A673 (cell line): ENCODE results near the gene RNF157. TPM values are rescaled to one million over a fixed set of nuclear protein-coding genes. Genes with fewer than 3 reads are reported as not detected.

Experiments
- BruUV-seq: library from RNA; stranded (reverse); fragments of 400-500 nt; replicated peaks from 2 replicates; lab custom pipeline; 2021; lab: Mats Ljungman, UMichigan
- CTCF ChIA-PET: fragments of 300-600 bp; sonication (Branson Sonifier 250); formaldehyde crosslinking; loops from one replicate; lab custom pipeline; 2022; ENCODE audit warnings: antibody characterized with exemption; lab: Charles Lee
- POLR2A ChIA-PET: fragments of 300-600 bp; sonication (Branson Sonifier 250); formaldehyde crosslinking; loops from one replicate; lab custom pipeline; 2022; ENCODE audit warnings: antibody characterized with exemption; ENCODE audit not compliant: low non-redundant PET; lab: Charles Lee
- DNase-seq: peaks from one replicate; pipeline ENCODE4 v3.0.0-alpha.2; 2015; ENCODE audit warnings: low spot score
- H3K27ac ChIP-seq: fragments of 200-600 bp; sonication (generic); 2 replicates; pipeline ENCODE4 v1.5.1; 2016; ENCODE audit warnings: mixed run types, low read depth, mild to moderate bottlenecking, mixed read lengths, antibody characterized with exemption, low read length; ENCODE audit not compliant: poor library complexity, severe bottlenecking
- H3K27me3 ChIP-seq: fragments of 200-600 bp; sonication (generic); replicated peaks from 2 replicates; pipeline ENCODE4 v1.6.1; 2017; ENCODE audit warnings: mixed run types, low read depth, mild to moderate bottlenecking, mixed read lengths, antibody characterized with exemption, low read length; ENCODE audit not compliant: insufficient read depth, poor library complexity
- H3K36me3 ChIP-seq: fragments of 200-600 bp; sonication (generic); 2 replicates; pipeline ENCODE4 v1.6.1; 2016; ENCODE audit warnings: mixed run types, mild to moderate bottlenecking, mixed read lengths, antibody characterized with exemption, low read length; ENCODE audit not compliant: insufficient read depth, poor library complexity, severe bottlenecking
- H3K4me1 ChIP-seq: fragments of 200-600 bp; sonication (generic); 2 replicates; pipeline ENCODE4 v1.6.1; 2017; ENCODE audit warnings: mixed run types, mild to moderate bottlenecking, mixed read lengths, antibody characterized with exemption, low read length; ENCODE audit not compliant: insufficient read depth, poor library complexity, severe bottlenecking
- H3K4me3 ChIP-seq: fragments of 200-600 bp; sonication (generic); 2 replicates; pipeline ENCODE4 v1.5.1; 2016; ENCODE audit warnings: low read depth, mixed run types, mild to moderate bottlenecking, mixed read lengths, low read length; ENCODE audit not compliant: poor library complexity, severe bottlenecking
- H3K9me3 ChIP-seq: fragments of 200-600 bp; sonication (generic); 2 replicates; pipeline ENCODE4 v1.6.1; 2016; ENCODE audit warnings: mixed run types, low read depth, mild to moderate bottlenecking, mixed read lengths, antibody characterized with exemption, low read length; ENCODE audit not compliant: poor library complexity, severe bottlenecking
- EZH2 ChIP-seq: fragments of 200-600 bp; sonication (generic); IDR thresholded peaks from 2 replicates; pipeline ENCODE4 v1.6.1; 2017; ENCODE audit warnings: borderline replicate concordance, low read depth, mild to moderate bottlenecking, mixed read lengths, antibody characterized with exemption, low read length; ENCODE audit not compliant: poor library complexity, severe bottlenecking
- intact Hi-C: fragments of 100-400 bp; cut with micrococcal nuclease; formaldehyde crosslinking; loops from one replicate; pipeline ENCODE4 v1.10.0; 2022; ENCODE audit not compliant: unreplicated experiment
- total RNA-seq: library from RNA; stranded (reverse); gene quantifications from 2 replicates; pipeline ENCODE4 v1.2.3, GENCODE V29; 2021
- TF ChIP-seq, protein P1 (sequence below): fragments of 300-800, 200-600 bp; sonication (generic); conservative IDR thresholded peaks from 2 replicates; pipeline ENCODE4 v1.5.1; 2017; ENCODE audit warnings: low read depth, mild to moderate bottlenecking, antibody characterized with exemption, low read length, moderate library complexity, mixed read lengths

Gene RNF157
- total RNA-seq, 1 experiment from 2014 or later, result 0.56 TPM

DNA sequence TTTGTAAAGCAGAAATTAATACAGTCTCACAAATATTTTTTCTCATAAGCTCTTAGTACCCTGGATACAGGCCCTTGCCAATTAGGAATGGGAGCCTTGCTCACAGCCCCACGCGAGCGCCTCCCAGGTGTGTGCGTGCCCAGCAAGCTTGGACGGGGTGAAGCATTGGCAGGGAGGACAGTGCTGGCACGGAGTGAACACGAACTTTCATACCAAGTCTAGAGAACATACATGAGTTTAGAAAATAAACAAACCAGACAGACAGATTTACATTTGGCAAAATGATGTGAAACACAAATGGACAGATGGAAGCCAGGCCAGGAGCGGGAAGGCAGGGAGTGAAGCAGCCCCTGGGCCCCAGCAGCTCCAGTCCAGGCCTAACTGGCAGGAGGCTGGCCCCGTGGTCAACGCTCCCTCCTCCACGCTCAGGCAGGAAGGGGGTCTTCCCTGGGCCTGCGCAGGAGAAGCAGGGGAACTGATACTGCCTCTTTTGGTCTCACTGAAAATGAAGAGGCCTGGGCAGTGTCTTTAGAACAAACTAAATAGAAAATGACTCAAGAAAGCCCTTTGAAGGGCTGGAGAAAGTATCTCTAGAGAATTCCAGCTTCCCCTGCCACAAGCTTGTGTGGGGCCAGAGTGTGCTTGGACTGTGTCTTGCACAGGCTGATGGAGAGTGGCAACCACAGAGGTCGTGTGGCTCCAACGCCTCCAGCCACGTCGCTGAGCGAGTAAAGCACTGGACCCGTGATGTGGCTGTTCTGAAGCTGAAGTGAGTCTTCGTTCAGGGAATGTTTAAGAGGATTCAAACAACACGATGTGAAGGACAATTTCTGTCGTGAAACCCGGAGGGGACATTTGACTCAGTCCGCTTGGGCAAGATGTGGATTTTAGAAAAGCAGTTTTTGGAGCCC, 89.3 kb downstream of the RNF157 start:
- H3K9me3 ChIP-seq, result no peaks in the 10 kb centered on the region
- CTCF ChIA-PET, result interaction anchor here (0.5 kb wide), 1 partner anchor 30 kb away, joined by 4 read pairs; no protein-coding TSS in a partner anchor
- intact Hi-C loops, result no loop called here
- no peak for DNase-seq
- TF ChIP-seq EZH2, result no peak
- TF ChIP-seq, protein P1, sequence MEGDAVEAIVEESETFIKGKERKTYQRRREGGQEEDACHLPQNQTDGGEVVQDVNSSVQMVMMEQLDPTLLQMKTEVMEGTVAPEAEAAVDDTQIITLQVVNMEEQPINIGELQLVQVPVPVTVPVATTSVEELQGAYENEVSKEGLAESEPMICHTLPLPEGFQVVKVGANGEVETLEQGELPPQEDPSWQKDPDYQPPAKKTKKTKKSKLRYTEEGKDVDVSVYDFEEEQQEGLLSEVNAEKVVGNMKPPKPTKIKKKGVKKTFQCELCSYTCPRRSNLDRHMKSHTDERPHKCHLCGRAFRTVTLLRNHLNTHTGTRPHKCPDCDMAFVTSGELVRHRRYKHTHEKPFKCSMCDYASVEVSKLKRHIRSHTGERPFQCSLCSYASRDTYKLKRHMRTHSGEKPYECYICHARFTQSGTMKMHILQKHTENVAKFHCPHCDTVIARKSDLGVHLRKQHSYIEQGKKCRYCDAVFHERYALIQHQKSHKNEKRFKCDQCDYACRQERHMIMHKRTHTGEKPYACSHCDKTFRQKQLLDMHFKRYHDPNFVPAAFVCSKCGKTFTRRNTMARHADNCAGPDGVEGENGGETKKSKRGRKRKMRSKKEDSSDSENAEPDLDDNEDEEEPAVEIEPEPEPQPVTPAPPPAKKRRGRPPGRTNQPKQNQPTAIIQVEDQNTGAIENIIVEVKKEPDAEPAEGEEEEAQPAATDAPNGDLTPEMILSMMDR, result no peak
- H3K27ac ChIP-seq, result no peak overlapping the region
- no TSS peak for BruUV-seq
- no peaks in the 10 kb centered on the region for H3K36me3 ChIP-seq
- H3K4me3 ChIP-seq, result no peak overlapping the region
- H3K4me1 ChIP-seq, result peaks cover 8% of the 10 kb centered on the region
- POLR2A ChIA-PET, result no interaction called here
- H3K27me3 ChIP-seq, result no peaks in the 10 kb centered on the region

DNA sequence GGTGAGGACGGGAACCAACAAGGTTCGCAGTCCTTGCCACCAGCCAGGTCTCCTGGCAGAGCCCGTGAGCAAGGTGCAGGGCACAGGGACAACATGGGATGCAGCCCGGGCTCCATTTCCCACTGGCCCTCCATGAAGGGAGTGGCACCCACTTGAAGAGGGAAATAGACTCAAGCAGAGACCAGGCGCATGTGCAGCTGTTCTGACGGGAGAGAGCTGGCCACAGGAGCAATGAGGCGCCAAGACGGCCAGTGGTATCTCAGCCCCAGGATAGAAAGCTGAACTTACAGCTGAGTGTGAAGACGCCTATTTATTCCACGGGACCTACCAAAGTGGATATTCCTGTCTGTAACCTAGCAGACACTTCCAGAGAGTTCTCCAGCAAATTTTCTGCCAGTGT, 91.1 kb downstream of the RNF157 start:
- no peak for DNase-seq
- H3K4me3 ChIP-seq, result no peak overlapping the region
- H3K27me3 ChIP-seq, result no peaks in the 10 kb centered on the region
- H3K36me3 ChIP-seq, result no peaks in the 10 kb centered on the region
- H3K27ac ChIP-seq, result no peak overlapping the region
- H3K9me3 ChIP-seq, result no peaks in the 10 kb centered on the region
- no TSS peak for BruUV-seq
- TF ChIP-seq EZH2, result no peak
- TF ChIP-seq, protein P1, result no peak
- intact Hi-C loops, result no loop called here
- ChIA-PET CTCF (interaction anchor here (0.6 kb wide), 1 partner anchor 30 kb away, joined by 3 read pairs; no protein-coding TSS in a partner anchor), POLR2A (no interaction called here)
- peaks cover 24% of the 10 kb centered on the region for H3K4me1 ChIP-seq

DNA sequence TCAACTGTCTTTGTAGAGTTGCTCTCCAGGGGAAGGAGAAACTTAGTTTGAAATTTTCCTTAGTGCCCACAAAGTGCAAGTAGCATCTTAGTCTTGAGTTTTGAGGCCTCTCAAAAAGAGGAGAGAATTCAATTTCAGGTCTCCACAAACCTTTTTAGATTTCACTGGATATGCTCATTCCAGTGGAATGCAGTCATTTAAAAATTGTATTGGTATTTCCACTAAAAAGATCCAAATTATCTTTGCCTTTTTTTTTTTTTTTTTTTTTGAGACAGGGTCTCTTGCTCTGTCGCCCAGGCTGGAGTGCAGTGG, 92.3 kb downstream of the RNF157 start:
- TF ChIP-seq, protein P1, result no peak
- no peak for TF ChIP-seq EZH2
- Histone ChIP-seq H3K27me3 (no peaks in the 10 kb centered on the region), H3K36me3 (no peaks in the 10 kb centered on the region), H3K9me3 (no peaks in the 10 kb centered on the region), H3K4me1 (peaks cover 36% of the 10 kb centered on the region), H3K4me3 (no peak overlapping the region), H3K27ac (no peak overlapping the region)
- BruUV-seq, result no TSS peak
- ChIA-PET POLR2A (no interaction called here), CTCF (interaction anchor here (0.6 to 0.7 kb wide), 2 partner anchors 24 to 221 kb away, joined by 3 to 11 read pairs; no protein-coding TSS in a partner anchor)
- DNase-seq, result no peak
- intact Hi-C loops, result no loop called here
